ENCODE results near the gene ANKS1B.
"Not testable (repeated sequence)": the region's sequence is repeated elsewhere in the genome, so short reads cannot be mapped to it uniquely, and the experiment has no call there.

ANKS1B gene

DNA sequence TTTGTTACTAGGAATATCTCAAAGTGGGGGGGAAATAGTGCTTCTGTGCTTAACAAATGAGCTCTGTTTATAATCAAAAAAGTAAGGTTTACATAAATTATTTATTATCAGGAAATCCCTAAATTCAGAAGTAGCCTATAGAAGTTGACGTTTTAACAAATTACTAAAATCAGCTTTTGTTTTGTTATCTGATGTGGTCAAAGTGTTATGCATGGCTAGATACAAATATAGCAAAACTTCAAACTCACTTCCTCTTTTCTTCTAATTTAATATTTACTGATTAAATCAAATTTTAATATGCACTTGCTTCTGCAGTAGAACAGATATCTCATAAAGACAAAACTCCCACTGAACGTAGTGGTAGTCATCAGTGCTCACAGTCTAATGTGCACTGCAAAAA is 289.7 kb downstream of the ANKS1B start:
- DNase-seq, result no peak

DNA sequence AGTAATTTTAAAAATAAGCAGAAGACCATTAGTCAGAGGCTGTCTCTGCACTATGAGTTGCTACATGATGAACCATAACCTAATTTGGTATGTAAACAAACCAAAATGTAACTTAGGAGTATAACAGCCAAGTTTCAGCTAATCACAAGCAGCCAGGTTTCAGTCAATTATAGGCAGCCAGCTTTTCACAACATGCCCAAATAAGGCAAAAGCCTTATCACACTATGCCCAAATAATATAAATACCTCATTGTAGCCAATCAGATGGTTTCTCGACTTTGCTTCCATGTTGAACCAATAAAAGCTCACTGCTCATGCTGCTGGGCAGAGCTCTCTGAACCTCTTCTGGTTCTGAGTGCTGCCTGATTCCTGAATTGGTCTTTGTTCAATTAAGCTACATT is 298.6 kb downstream of the ANKS1B start:
- no peak for DNase-seq

DNA sequence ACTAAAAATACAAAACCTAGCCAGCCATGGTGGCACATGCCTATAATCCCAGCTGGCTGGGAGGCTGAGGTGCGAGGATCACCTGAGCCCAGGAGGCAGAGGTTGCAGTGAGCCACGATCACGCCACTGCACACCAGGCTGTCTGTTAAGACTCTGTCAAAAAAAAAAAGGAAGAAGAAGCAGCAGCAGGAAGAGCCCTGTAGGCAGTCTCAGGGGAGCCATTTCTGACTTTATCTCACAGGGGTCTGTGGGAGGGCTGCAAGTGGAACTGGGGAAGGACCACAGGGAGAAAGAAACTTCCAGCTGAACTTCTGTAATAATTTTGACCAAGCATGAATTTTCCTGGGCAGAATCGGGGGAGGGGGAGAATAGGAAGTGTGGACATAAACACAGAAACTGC is 304.5 kb downstream of the ANKS1B start:
- DNase-seq, result no peak

- no peak for DNase-seq
Measured at GRCh38 chr12:99670635-99671034, 314.1 kb downstream of the ANKS1B start.

- DNase-seq, result no peak
Measured at GRCh38 chr12:99658671-99659349, 325.9 kb downstream of the ANKS1B start.

DNA sequence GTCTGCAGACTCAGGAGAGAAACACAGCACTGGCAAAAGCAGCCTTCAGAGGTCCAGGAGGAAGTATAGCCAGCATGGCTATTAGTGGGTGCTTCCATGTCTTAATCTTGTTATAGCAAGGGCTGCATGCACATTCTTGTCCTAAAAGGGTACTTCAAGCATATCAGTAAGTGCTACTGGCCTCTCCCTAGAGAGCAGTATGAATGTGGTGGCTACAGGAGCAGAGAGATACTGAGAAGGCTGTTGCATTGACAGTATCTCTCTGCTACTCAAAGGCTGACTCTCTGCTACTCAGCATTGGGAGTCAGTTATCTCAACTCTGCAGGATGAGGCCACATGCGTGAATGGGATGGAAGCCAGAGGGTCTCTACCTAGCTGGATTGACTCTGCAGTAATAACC is 335.2 kb downstream of the ANKS1B start:
- DNase-seq, result no peak

GRCh38 chr12:99648183-99648582 is 336.6 kb downstream of the ANKS1B start:
- no peak for DNase-seq

GRCh38 chr12:99647453-99647852 is 337.3 kb downstream of the ANKS1B start, which contains the start of gene GARIN6:
TSS of gene GARIN6 (plus strand) at chr12:99647753. CDS start at chr12:99648175, 422 bp downstream.
- DNase-seq, result no peak

DNA sequence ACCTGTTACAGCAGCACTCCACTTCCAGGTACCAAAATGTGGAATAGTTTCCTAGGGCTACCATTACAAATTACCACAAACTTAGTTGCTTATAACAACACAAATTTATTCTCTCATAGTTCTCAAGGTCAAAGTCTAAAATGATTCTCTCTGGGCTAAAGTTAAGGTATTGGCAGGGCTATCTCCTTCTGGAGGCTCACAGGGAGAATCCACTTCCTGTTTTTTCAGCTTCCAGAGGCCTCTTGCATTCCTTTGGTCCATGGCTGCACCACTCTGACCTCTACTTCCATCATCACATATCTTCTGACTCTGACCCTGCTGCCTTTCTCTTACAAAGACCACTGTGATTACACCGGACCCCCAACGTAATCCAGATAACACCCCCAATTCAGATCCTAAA is 340.1 kb downstream of the ANKS1B start:
- DNase-seq, result no peak

DNA sequence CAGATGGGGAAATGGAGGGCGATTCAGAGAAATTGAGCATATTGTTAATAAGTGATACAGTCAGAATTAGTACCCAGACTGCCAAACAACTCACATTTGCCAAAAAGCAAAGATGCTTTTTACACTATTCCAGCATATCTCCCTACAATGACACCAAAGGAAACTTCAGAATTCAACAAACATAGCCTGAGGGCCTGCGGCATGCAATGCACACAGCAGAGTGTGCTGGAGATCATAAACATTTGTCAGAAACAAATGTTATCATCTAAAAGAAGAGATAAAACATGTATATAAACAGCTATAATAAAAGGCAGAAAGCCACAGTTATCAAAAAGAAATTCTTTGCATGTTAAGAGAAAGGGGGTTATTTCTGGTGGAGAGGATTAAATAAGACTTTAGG is 357.3 kb downstream of the ANKS1B start:
- DNase-seq, result no peak

GRCh38 chr12:99624591-99624990 is 360.1 kb downstream of the ANKS1B start:
- DNase-seq, result not testable (repeated sequence)

- DNase-seq, result no peak
Measured at GRCh38 chr12:99620159-99620479, 364.6 kb downstream of the ANKS1B start.

DNA sequence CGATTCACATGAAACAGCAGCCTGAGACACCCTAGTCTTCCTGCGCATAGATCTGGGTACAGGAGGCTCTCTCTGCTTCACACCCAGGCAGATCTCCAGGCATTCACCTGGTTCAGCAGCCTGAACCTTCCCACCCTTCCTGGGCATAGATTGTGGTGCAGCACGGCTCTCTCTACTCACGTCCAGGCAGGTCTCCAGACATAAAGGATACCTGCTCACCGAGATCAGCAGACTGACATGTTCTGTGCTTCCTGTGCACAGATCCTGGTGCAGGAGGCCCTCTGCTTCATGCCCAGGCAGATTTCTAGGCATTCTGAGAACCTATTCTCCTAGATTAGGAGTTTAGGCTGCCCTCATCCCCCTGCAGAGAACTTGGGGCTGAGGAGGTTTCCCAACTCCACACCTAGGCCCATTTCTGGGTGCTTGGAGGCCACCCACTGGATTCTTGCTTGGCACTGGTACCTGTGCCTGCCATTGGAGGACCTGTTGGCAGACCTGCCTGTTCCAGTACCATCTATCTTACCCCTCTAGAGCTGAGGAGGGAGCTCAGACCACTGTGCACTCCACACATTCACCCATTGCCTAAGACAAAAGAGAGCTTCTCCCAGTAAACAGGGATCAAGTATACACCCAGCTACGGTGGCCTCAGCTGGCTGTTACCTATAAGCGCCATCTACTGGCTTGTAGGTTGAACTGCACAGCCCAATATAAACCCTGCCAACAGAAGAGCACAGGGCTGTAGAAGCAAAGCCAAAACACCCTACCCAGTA is 365.2 kb downstream of the ANKS1B start:
- DNase-seq, result no peak

DNA sequence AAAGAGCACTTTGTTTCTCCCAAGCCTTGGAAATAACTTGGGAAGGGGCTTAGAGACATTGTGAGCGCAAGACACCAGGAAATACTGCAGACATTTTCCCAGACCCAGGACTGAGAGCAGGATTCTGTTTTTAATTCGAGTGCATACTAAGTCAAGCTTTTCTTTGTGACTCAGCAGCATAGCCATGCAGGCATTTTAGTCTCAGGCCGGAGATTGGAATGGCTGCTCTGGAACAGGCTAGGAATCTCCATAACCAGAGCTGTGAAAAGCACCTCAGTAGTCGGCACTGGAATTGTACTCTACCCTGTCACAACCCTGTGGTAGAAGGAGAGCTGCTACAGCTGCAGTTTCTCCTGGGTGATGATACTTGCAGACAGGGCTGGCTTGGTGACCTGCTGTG is 366.1 kb downstream of the ANKS1B start:
- DNase-seq, result no peak

- DNase-seq, result no peak
Measured at GRCh38 chr12:99611599-99611998, 373.1 kb downstream of the ANKS1B start.

DNA sequence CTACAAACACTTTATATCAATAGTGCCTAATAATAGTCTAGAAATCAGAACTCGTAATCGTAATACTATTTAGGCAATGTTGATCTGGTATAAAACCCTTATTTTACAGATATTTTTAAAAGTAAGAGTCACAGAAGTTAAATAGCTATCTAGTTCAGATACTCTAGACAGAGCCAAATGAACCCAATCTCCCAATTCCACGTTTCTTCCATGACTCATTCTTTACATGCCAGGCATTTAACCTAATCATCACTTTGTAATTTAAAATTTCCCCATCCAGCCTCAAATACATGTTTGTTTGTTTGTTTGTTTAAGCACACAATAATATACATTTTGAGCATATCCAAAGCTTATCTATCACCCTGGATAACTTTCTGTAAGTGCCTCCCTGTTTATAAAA is 373.6 kb downstream of the ANKS1B start:
- no peak for DNase-seq

DNA sequence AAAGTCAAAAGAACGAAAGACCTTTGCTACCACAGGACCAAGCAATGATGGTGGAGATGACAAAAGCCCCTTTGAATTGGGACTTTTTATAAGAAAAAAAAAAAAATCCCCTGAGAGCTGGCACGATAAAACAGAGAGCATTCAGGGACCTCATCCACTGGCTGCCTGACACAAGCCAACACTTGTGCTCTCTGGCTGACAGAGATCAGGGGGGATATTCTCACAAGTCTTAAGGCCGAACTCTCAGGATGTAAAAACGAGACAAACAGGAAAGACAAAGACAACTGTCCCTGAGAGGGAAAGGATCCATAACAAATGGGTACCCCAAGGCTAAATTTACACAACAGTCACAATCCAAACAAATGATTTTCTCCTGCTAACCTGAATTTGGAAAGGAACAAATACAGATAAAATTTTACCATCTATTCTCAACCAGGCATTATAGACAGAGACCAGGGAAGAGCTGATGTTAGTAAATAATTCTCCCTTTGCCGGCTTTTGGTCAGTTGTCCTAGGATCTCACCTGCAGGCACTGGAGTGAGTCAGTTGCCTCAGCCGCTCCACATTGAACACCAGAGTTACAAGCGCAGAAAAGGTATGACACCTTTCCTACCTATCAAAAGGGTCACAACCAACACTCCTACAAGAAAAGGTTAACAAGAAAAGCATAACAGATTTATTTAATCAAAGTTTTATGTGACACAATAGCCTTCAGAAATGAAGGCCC is 375.1 kb downstream of the ANKS1B start:
- DNase-seq, result no peak

- no peak for DNase-seq
Measured at GRCh38 chr12:99600388-99600787, 384.3 kb downstream of the ANKS1B start.

GRCh38 chr12:99598785-99599184 is 386.0 kb downstream of the ANKS1B start:
- DNase-seq, result no peak

DNA sequence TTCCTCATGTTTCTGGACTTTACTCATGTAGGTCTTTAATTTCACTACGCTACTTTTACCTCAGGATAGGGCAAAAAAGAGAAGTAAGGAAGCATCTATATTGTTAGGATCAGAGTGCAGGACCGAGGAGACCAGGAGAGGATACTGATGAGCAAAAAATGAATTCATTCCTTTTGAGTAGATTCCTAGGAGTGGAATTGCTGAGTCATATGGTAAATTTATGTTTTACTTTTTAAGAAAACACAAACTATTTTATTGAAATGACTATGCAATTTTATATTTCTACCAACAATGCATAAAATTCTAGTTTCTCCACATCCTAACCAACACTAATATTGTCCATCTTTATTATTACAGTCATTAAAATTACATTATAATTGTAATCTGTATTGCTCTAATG is 388.0 kb downstream of the ANKS1B start:
- DNase-seq, result no peak

DNA sequence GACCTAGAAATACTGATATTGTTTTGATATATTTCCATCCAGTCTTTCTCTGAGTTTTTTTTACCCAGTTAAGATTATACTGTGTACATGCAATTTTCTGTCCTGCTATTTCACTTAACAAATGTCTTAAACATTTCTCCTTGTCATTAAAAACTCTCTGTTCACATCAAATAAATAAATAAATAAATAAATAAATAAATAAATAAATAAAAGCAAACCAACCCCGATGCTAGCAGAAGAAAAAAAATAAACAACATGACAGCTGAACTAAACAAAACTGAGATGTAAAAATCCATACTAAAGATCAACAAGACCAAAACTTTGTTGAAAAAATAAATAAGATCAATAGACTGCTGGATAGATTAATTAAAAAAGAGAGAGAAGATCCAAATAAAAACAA is 407.6 kb downstream of the ANKS1B start:
- not testable (repeated sequence) for DNase-seq

DNA sequence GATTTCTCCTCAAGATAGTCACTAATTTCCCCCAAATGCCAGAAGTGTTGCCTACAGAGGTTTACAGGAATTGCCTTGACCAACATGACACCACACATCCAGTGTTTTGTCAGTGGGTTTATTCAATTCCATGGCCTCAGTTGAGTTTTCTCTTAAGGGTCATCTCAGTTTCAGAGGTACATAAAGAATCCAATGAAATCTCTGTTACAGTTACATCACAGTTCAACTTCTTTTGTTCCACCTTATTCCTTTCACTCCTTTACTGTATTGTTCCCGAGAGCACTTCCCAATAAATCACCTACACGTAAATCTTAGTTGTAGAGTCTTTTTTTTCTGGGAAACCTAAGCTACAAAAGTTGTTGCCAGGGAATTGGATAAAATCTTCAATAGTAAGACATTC is 410.8 kb downstream of the ANKS1B start:
- no peak for DNase-seq

- no peak for DNase-seq
Measured at GRCh38 chr12:99567072-99567471, 417.7 kb downstream of the ANKS1B start.

- no peak for DNase-seq
Measured at GRCh38 chr12:99558109-99558508, 426.6 kb downstream of the ANKS1B start.
